ENCODE measurements around the gene ERVK3-1.

GRCh38 chr19:58317476-58318072 lies 12.4 kb downstream of the ERVK3-1 start:
- TF ChIP-seq CTCF (IDR thresholded peaks at IDR 0.05; ENCODE audit: low read depth, low read length) (no peak), EZH2phosphoT487 (IDR thresholded peaks at IDR 0.05; ENCODE audit: low read depth) (no peak)

Data from OCI-LY3 (cell line).